ENCODE data around the gene VKORC1.

VKORC1 gene

DNA sequence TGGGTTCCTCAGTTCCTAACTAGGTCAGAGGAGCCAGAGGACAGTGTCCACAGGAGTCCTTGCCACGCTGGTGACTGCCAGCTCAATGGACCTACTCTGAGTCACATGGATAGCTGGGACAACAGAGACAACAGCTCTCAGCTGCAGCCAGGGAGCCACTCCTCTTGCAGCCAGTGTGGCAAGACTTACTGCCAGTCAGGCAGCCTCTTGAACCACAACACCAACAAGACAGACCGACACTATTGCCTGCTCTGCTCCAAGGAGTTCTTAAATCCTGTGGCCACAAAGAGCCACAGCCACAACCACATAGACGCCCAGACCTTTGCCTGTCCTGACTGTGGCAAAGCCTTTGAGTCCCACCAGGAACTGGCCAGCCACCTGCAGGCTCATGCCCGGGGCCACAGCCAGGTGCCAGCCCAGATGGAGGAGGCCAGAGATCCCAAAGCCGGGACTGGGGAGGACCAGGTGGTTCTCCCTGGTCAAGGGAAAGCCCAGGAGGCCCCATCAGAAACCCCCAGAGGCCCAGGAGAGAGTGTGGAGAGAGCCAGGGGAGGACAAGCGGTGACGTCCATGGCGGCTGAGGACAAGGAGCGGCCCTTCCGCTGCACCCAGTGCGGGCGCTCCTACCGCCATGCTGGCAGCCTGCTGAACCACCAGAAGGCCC, 13.7 kb downstream of the VKORC1 start:
- TF ChIP-seq, protein P1, sequence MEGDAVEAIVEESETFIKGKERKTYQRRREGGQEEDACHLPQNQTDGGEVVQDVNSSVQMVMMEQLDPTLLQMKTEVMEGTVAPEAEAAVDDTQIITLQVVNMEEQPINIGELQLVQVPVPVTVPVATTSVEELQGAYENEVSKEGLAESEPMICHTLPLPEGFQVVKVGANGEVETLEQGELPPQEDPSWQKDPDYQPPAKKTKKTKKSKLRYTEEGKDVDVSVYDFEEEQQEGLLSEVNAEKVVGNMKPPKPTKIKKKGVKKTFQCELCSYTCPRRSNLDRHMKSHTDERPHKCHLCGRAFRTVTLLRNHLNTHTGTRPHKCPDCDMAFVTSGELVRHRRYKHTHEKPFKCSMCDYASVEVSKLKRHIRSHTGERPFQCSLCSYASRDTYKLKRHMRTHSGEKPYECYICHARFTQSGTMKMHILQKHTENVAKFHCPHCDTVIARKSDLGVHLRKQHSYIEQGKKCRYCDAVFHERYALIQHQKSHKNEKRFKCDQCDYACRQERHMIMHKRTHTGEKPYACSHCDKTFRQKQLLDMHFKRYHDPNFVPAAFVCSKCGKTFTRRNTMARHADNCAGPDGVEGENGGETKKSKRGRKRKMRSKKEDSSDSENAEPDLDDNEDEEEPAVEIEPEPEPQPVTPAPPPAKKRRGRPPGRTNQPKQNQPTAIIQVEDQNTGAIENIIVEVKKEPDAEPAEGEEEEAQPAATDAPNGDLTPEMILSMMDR (conservative IDR thresholded peaks at IDR 0.05; ENCODE audit: low read length), result no peak
- no peak overlapping the region for H3K4me3 ChIP-seq (ENCODE audit: low read length)
- DNase-seq (ENCODE audit: low read depth), result no peak

DNA sequence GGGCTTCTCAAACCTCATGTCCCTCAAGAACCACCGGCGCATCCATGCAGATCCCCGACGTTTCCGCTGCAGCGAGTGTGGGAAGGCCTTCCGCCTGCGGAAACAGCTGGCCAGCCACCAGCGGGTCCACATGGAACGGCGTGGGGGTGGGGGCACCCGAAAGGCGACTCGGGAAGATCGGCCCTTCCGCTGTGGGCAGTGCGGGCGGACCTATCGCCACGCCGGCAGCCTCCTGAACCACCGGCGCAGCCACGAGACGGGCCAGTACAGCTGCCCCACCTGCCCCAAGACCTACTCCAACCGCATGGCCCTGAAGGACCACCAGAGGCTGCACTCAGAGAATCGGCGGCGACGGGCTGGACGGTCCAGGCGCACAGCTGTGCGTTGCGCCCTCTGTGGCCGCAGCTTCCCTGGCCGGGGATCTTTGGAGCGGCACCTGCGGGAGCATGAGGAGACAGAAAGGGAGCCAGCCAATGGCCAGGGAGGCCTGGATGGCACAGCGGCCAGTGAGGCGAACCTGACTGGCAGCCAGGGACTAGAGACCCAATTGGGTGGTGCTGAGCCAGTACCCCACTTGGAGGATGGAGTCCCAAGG, 14.5 kb downstream of the VKORC1 start:
- no peak for DNase-seq (ENCODE audit: low read depth)
- TF ChIP-seq, protein P1 (conservative IDR thresholded peaks at IDR 0.05; ENCODE audit: low read length), result no peak
- H3K4me3 ChIP-seq (ENCODE audit: low read length), result no peak overlapping the region

DNA sequence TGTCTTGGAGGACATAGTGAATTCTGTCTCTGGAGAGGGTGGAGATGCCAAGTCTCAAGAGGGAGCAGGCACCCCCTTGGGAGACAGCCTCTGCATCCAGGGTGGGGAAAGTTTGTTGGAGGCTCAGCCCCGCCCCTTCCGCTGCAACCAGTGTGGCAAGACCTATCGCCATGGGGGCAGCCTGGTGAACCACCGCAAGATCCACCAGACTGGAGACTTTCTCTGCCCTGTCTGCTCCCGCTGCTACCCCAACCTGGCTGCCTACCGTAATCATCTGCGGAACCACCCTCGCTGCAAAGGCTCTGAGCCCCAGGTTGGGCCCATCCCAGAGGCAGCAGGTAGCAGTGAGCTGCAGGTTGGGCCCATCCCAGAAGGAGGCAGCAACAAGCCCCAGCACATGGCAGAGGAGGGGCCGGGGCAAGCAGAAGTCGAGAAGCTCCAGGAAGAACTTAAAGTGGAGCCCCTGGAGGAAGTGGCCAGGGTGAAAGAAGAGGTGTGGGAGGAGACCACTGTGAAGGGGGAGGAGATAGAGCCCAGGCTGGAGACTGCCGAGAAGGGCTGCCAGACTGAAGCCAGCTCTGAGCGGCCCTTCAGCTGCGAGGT, 15.2 kb downstream of the VKORC1 start:
- TF ChIP-seq, protein P1 (conservative IDR thresholded peaks at IDR 0.05; ENCODE audit: low read length), result no peak
- H3K4me3 ChIP-seq (ENCODE audit: low read length), result no peak overlapping the region
- DNase-seq (ENCODE audit: low read depth), result no peak

DNA sequence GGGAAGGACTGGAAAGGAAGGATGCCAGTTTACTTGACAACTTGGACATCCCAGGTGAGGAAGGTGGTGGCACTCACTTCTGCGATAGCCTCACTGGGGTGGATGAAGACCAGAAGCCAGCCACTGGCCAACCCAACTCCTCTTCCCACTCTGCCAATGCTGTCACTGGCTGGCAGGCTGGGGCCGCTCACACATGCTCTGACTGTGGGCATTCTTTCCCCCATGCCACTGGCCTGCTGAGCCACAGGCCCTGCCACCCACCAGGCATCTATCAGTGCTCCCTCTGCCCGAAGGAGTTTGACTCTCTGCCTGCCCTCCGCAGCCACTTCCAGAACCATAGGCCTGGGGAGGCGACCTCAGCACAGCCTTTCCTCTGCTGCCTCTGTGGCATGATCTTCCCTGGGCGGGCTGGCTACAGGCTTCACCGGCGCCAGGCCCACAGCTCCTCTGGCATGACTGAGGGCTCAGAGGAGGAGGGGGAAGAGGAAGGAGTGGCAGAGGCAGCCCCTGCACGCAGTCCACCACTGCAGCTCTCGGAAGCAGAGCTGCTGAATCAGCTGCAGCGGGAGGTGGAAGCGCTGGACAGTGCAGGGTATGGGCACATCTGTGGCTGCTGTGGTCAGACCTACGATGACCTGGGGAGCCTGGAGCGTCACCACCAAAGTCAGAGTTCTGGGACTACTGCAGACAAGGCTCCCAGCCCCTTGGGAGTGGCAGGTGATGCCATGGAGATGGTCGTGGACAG, 15.8 kb downstream of the VKORC1 start:
- DNase-seq (ENCODE audit: low read depth), result no peak
- H3K4me3 ChIP-seq (ENCODE audit: low read length), result no peak overlapping the region
- TF ChIP-seq, protein P1 (conservative IDR thresholded peaks at IDR 0.05; ENCODE audit: low read length), result no peak

DNA sequence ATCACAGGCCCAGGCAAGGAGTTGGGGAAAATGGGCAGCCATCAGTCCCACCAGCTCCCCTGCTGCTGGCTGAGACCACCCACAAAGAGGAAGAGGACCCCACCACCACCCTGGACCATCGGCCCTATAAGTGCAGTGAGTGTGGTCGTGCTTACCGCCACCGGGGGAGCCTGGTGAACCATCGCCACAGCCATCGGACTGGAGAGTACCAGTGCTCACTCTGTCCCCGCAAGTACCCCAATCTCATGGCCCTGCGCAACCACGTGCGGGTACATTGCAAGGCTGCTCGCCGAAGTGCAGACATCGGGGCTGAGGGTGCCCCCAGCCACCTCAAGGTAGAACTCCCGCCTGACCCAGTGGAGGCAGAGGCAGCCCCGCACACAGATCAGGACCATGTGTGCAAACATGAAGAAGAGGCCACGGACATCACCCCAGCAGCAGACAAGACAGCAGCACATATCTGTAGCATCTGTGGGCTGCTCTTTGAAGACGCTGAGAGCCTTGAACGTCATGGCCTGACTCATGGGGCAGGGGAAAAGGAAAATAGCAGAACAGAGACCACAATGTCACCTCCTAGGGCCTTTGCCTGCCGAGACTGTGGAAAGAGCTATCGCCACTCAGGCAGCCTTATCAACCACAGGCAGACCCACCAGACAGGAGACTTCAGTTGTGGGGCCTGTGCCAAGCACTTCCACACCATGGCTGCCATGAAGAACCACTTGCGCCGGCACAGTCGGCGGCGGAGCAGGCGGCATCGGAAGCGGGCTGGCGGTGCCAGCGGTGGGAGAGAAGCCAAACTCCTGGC, 16.8 kb downstream of the VKORC1 start:
- TF ChIP-seq, protein P1 (conservative IDR thresholded peaks at IDR 0.05; ENCODE audit: low read length), result no peak
- H3K4me3 ChIP-seq (ENCODE audit: low read length), result no peak overlapping the region
- no peak for DNase-seq (ENCODE audit: low read depth)

DNA sequence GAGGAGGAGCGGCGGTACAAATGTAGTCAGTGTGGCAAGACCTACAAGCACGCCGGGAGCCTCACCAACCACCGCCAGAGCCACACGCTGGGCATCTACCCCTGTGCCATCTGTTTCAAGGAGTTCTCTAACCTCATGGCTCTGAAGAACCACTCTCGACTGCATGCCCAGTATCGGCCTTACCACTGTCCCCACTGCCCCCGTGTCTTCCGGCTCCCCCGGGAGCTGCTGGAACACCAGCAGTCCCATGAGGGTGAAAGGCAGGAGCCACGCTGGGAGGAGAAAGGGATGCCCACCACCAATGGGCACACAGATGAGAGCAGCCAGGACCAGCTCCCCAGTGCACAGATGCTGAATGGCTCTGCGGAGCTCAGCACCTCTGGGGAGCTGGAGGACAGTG, 17.6 kb downstream of the VKORC1 start:
- TF ChIP-seq, protein P1 (conservative IDR thresholded peaks at IDR 0.05; ENCODE audit: low read length), result no peak
- H3K4me3 ChIP-seq (ENCODE audit: low read length), result no peak overlapping the region

More for the DNA sequence above, 17.6 kb downstream of the VKORC1 start:
- DNase-seq (ENCODE audit: low read depth), result no peak
